Measurements from ENCODE around the gene PHF11.

PHF11 gene

GRCh38 chr13:49516467-49516866, 20.7 kb downstream of the PHF11 start:
- TF ChIP-seq REST (IDR thresholded peaks at IDR 0.05; ENCODE audit: low read depth), result no peak
- TF ChIP-seq ZBTB7A (IDR thresholded peaks at IDR 0.05; ENCODE audit: low read depth), result no peak
- no peak for TF ChIP-seq TEAD4 (IDR thresholded peaks at IDR 0.05)
- no peak for TF ChIP-seq RAD21 (IDR thresholded peaks at IDR 0.05; ENCODE audit: low read depth)
- TF ChIP-seq CEBPB (IDR thresholded peaks at IDR 0.05), result no peak
- TF ChIP-seq CREB1 (IDR thresholded peaks at IDR 0.05; ENCODE audit: low read depth), result no peak
- no peak for TF ChIP-seq USF1 (IDR thresholded peaks at IDR 0.05)
- no peak for TF ChIP-seq NFIC (IDR thresholded peaks at IDR 0.05)
- no peak for TF ChIP-seq YY1 (IDR thresholded peaks at IDR 0.05; ENCODE audit: low read depth)
- TF ChIP-seq EP300 (IDR thresholded peaks at IDR 0.05; ENCODE audit: borderline replicate concordance), result no peak
- no peak for TF ChIP-seq TAF1 (IDR thresholded peaks at IDR 0.05; ENCODE audit: low read depth)
- no peak for TF ChIP-seq FOXM1 (IDR thresholded peaks at IDR 0.05; ENCODE audit: borderline replicate concordance, low read depth)

GRCh38 chr13:49517461-49517860, 21.7 kb downstream of the PHF11 start:
- TF ChIP-seq USF1 (IDR thresholded peaks at IDR 0.05) (no peak), EP300 (IDR thresholded peaks at IDR 0.05; ENCODE audit: borderline replicate concordance) (no peak), CREB1 (IDR thresholded peaks at IDR 0.05; ENCODE audit: low read depth) (no peak), YY1 (IDR thresholded peaks at IDR 0.05; ENCODE audit: low read depth) (no peak), TCF12 (IDR thresholded peaks at IDR 0.05; ENCODE audit: low read depth) (no peak), REST (IDR thresholded peaks at IDR 0.05; ENCODE audit: low read depth) (no peak), TAF1 (IDR thresholded peaks at IDR 0.05; ENCODE audit: low read depth) (no peak), TEAD4 (IDR thresholded peaks at IDR 0.05) (no peak), FOXM1 (IDR thresholded peaks at IDR 0.05; ENCODE audit: borderline replicate concordance, low read depth) (no peak), CEBPB (IDR thresholded peaks at IDR 0.05) (no peak), ZBTB7A (IDR thresholded peaks at IDR 0.05; ENCODE audit: low read depth) (no peak), EGR1 (IDR thresholded peaks at IDR 0.05) (no peak), MAX (IDR thresholded peaks at IDR 0.05) (no peak)

GRCh38 chr13:49521224-49521623, 25.5 kb downstream of the PHF11 start:
- no peak for TF ChIP-seq YY1 (IDR thresholded peaks at IDR 0.05; ENCODE audit: low read depth)

GRCh38 chr13:49524740-49525501, 29.2 kb downstream of the PHF11 start:
- TF ChIP-seq TAF1 (IDR thresholded peaks at IDR 0.05; ENCODE audit: low read depth) (no peak), CEBPB (IDR thresholded peaks at IDR 0.05) (no peak), MAX (IDR thresholded peaks at IDR 0.05) (no peak)

GRCh38 chr13:49527123-49527522, 31.4 kb downstream of the PHF11 start:
- no peak for TF ChIP-seq REST (IDR thresholded peaks at IDR 0.05; ENCODE audit: low read depth)
- TF ChIP-seq EP300 (IDR thresholded peaks at IDR 0.05; ENCODE audit: borderline replicate concordance), result no peak
- TF ChIP-seq USF1 (IDR thresholded peaks at IDR 0.05), result no peak
- no peak for TF ChIP-seq ZBTB7A (IDR thresholded peaks at IDR 0.05; ENCODE audit: low read depth)
- TF ChIP-seq CEBPB (IDR thresholded peaks at IDR 0.05), result no peak
- TF ChIP-seq EGR1 (IDR thresholded peaks at IDR 0.05), result no peak
